HG03175 (cell line): ENCODE data around the gene ZNF182.
"Not testable (repeated sequence)": the region's sequence is repeated elsewhere in the genome, so short reads cannot be mapped to it uniquely, and the experiment has no call there.

Source experiments
- ATAC-seq: cut with Tn5 transposase; IDR thresholded peaks from one replicate; pipeline ENCODE4 v1.9.1; 2021; ENCODE audit warnings: mild to moderate bottlenecking, moderate library complexity; ENCODE audit not compliant: unreplicated experiment

ZNF182 gene

GRCh38 chrX:48002319-48002718 is 1.5 kb downstream of the ZNF182 start:
- ATAC-seq = no peak

DNA sequence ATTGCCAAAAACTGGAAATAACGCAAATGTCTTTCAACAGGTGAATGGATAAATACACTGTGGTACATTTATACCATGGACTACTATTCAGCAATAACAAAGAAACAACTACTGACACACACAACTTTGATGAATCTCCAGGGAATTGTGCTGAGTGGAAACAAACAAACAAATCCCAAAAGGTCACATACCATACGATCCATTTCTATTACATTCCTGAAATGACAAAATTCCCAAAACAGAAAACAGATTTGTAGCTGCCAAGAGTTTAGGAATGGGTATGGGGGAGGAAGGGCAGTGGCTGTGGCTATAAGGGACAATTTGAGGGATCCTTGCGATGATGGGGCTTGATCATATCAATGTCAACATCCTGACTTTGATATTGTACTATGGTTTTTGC is 2.5 kb downstream of the ZNF182 start:
- no peak for ATAC-seq

- ATAC-seq = no peak
Observed at GRCh38 chrX:47992669-47993068, 11.1 kb downstream of the ZNF182 start.

DNA sequence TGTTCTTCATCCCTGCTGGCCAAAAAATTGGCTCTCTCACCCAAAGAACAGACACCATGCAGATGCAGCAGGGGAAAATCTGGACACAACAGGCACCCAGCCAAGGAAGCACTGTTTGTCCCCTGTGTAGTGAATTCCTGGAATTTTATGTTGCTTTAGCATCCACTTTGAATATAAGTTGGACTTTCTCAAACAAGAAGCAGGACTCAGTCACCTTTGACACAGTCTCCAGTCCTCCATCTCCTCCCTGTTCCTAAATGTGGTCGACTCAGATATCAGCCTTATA is 11.8 kb downstream of the ZNF182 start:
- no peak for ATAC-seq

GRCh38 chrX:47991263-47992094 is 12.3 kb downstream of the ZNF182 start:
- ATAC-seq = no peak

DNA sequence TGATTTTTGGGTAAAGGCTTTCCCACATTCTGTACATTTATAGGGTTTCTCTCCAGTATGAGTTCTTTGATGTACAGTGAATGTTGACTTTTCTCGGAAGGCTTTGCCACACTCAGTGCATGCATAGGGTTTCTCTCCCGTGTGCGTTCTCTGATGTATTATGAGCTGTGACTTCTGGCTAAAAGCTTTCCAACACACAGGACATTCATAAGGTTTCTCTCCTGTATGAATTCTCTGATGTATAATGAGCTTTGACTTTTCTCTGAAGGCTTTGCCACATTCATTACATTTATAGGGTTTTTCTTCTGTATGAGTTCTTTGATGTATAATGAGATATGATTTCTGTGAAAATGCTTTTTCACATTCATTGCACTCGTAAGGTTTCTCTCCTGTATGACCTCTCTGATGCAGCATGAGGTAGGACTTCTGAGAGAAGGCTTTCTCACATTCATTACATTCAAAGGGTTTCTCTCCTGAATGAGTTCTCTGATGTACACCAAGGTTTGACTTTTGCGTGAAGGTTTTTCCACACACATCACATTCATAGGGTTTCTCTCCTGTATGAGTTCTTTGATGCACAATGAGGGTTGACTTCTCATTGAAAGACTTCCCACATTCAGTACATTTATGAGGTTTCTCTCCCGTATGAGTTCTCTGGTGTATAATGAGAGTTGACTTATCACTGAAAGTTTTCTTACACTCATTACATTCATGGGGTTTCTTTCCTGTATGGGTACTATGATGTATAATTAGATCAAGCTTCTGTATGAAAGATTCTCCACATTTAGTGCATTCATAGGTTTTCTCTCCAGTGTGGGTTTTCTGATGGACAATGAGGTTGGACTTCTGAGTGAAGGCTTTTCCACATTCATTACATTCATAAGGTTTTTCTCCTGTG is 27.3 kb downstream of the ZNF182 start:
- ATAC-seq = no peak

GRCh38 chrX:47973235-47973634 is 30.6 kb downstream of the ZNF182 start:
- no peak for ATAC-seq

DNA sequence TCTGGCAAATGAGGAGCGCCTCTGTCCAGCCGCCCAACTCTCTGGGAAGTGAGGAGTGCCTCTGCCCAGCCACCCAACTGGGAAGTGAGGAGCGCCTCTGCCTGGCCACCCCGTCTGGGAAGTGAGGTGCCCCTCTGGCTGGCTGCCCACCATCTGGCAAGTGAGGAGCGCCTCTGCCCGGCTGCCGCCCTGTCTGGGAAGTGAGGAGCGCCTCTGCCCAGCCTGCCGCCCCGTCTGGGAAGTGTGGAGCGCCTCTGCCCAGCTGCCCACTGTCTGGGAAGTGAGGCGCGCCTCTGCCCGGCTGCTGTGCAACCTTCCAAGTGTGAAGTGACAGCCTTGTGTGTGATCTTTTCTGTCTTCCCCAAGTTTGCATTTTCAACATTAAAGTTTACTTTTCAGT is 38.3 kb downstream of the ZNF182 start:
- ATAC-seq = not testable (repeated sequence)

GRCh38 chrX:47961830-47962229 is 42.0 kb downstream of the ZNF182 start:
- ATAC-seq = not testable (repeated sequence)

DNA sequence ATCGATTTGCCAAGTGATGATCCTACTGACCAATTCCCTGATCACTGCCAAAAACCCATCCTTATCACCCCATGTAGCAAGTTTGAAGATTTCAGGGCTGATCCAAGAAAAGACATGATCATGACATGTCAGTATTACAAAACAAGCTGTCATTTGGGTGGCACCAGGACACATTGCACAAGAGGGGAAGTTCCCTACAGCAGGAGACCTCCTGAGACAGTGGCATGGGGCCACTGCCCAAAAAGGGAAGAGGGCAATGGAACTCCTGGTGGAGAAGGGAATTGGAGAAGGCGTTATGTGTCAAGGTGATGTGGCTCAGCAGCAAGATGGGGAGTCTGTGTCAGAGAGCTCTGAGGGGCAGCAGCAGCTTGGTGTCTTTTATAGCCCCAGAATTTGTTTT is 43.4 kb downstream of the ZNF182 start:
- no peak for ATAC-seq

GRCh38 chrX:47958761-47959342 is 44.9 kb downstream of the ZNF182 start:
- ATAC-seq = no peak

DNA sequence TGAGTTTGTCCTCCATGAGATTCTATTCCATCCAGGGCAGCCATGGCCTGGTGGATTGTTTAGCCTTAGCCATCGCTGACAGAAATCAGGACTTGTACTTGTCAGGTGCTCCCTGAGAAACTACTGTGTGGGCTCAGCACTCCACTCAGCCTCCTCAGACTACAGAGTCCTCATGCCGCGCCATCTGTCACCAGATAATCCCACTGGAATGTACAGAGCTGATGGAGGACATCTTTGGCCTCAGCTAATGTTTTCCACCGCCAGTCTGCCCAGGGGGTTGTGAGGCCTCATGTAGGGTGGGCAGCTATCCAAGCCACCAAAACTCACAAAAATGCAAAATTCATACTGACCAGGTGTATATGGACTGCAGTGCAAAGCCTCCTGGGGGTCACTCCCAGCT is 45.6 kb downstream of the ZNF182 start:
- ATAC-seq = not testable (repeated sequence)

GRCh38 chrX:47956016-47956415 is 47.8 kb downstream of the ZNF182 start:
- ATAC-seq = no peak

- not testable (repeated sequence) for ATAC-seq
Observed at GRCh38 chrX:47955295-47955694, 48.5 kb downstream of the ZNF182 start.

- ATAC-seq = no peak
Observed at GRCh38 chrX:47941423-47941822, 62.4 kb downstream of the ZNF182 start.

DNA sequence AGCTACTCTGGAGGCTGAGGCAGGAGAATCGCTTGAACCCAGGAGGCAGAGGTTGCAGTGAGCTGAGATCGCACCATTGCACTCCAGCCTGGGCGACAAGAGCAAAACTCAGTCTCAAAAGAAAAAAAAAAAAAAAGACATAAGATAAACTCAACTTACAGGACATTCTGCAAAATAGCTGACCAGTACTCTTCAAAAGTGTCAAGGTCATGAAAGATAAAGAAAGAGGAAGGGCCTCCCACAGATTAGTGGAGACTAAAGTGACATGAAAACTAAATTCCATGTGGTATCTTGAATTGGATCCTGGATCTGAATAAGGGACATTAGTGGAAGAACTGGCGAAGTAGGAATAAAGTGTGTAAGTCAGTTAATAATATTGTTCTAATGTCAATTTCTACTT is 63.3 kb downstream of the ZNF182 start:
- ATAC-seq = no peak

DNA sequence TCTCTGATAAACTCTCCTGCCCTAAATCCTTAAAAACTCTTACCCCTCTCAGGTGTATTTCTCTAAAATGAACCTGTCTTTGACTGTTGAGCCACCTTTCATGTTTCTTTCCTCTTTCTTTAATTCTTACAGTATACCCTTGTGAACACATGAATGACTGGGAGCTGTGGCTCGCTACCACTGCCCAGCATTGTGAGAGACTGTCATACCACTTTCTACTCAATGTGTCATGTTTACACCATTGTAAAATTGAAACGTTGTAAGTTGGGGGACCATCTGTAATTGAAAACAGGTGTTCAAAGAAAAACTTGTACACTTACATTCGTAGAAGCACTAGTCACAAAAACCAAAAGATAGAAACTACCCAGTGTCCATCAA is 66.9 kb downstream of the ZNF182 start:
- no peak for ATAC-seq

DNA sequence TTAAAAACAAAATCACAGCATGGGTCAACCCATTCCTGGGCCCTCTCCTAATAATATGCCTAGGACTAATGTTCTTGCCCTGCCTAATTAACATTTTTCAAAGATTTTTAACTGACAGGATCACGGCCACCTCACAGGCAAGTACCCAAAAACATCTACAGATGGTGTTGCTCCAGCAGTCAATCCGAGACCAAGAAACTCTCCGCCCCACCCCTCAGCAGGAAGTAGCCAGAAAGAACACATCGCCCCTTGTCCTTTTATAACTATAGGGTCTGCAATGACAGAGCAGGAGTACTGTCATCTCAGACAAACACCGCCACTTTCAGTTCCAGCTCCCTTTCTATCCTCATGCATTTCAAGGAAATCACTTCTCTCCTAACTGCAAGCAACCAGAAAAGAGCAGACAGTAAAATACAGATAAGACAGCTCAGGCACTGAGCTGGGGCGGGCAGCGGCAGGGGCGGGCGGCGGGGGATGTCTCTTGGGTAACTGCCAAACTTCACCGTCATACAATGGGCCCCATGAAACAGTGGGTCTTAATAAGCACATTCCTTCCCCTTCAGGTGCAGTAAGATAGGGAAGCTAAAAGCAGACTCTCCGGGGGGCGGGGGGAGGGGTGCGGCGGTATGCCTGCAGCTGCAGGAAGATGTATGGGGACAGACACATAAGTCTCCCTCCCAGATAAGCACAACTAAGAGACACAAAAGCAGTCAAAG is 67.4 kb downstream of the ZNF182 start:
- no peak for ATAC-seq

DNA sequence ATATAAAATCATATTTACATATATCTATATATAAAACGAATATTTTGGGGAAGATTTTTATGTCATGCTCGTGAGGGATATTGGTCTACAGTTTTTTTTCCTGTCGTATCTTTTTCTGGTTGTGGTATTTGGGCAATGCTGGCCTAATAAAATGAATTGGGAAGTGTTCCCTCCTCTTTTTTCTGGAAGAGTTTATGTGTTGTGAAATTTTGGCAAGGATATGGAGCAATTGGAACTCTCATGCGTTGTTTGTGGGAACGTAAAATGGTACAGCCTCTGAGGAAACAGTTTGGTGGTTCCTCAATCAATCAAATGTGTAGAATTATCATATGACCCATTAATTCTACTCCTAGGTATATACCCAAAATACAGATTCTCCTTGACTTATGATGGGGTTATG is 69.8 kb downstream of the ZNF182 start:
- ATAC-seq = no peak

DNA sequence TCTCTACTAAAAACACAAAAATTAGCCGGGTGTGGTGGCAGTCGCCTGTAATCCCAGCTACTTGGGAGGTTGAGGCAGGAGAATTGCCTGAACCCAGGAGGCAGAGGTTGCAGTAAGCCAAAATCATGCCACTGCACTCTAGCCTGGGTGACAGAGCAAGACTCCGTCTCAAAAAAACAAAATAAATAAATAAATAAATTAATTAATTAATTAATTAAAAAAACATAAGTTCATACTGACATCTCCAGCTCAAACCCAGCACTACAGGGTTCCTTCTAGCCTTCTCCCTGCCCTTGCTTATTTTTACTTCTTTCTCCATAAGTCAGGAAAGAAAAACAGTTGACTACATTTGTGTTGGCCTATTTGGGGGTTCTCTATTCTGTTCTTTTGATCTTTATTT is 71.8 kb downstream of the ZNF182 start:
- not testable (repeated sequence) for ATAC-seq

GRCh38 chrX:47927212-47927611 is 76.6 kb downstream of the ZNF182 start:
- no peak for ATAC-seq
